MCF 10A (cell line): ENCODE data around the gene ZBBX. TPM values are rescaled to one million over a fixed set of nuclear protein-coding genes. Genes with fewer than 3 reads are reported as not detected.

ENCODE experiments used
- BruUV-seq: library from RNA; stranded (reverse); fragments of 400-500 nt; replicated peaks from 2 replicates; lab custom pipeline; 2021; lab: Mats Ljungman, UMichigan
- CTCF ChIA-PET: fragments of 300-600 bp; sonication (Branson Sonifier 250); formaldehyde crosslinking; extraction: SDS; loops from one replicate; lab custom pipeline; 2021; ENCODE audit warnings: antibody characterized with exemption, inconsistent platforms; lab: Yijun Ruan, JAX
- POLR2A ChIA-PET: fragments of 300-600, 350-650 bp; sonication (Branson Sonifier 250); formaldehyde crosslinking; extraction: SDS; loops from one replicate; lab custom pipeline; 2020; ENCODE audit warnings: antibody characterized with exemption, inconsistent platforms; lab: Yijun Ruan, JAX
- DNase-seq: peaks from one replicate; pipeline ENCODE4 v3.0.0-alpha.2; 2018; ENCODE audit not compliant: unreplicated experiment
- H3K27ac Mint-ChIP-seq: one replicate; pipeline ENCODE4 v1.8.0; 2022; ENCODE audit warnings: mild to moderate bottlenecking, low read depth, mixed read lengths; ENCODE audit not compliant: unreplicated experiment
- H3K27me3 Mint-ChIP-seq: one replicate; pipeline ENCODE4 v1.8.0; 2022; ENCODE audit warnings: mixed read lengths; ENCODE audit not compliant: insufficient read depth, unreplicated experiment
- H3K36me3 Mint-ChIP-seq: one replicate; pipeline ENCODE4 v1.8.0; 2022; ENCODE audit warnings: mild to moderate bottlenecking, moderate library complexity, mixed read lengths; ENCODE audit not compliant: insufficient read depth, unreplicated experiment
- H3K4me1 Mint-ChIP-seq: one replicate; pipeline ENCODE4 v1.8.0; 2022; ENCODE audit warnings: mixed read lengths; ENCODE audit not compliant: insufficient read depth, unreplicated experiment
- H3K4me3 Mint-ChIP-seq: one replicate; pipeline ENCODE4 v1.8.0; 2022; ENCODE audit warnings: mild to moderate bottlenecking, moderate library complexity, mixed read lengths; ENCODE audit not compliant: unreplicated experiment
- H3K9me3 Mint-ChIP-seq: one replicate; pipeline ENCODE4 v1.8.0; 2022; ENCODE audit warnings: mixed read lengths; ENCODE audit not compliant: unreplicated experiment
- intact Hi-C: fragments of 100-400 bp; cut with micrococcal nuclease; formaldehyde crosslinking; loops from 2 replicates; pipeline ENCODE4 v1.14.1; 2022
- total RNA-seq: library from RNA; stranded (reverse); gene quantifications from 2 replicates; pipeline ENCODE4 v1.2.3, GENCODE V29; 2022
- TF ChIP-seq, protein P1 (sequence below): fragments of 200-600 bp; IDR thresholded peaks from one replicate; pipeline ENCODE4 v1.8.0; 2022; ENCODE audit warnings: antibody characterized with exemption, mild to moderate bottlenecking; ENCODE audit not compliant: unreplicated experiment

Gene ZBBX
- total RNA-seq, 1 experiment from 2014 or later: not detected

DNA sequence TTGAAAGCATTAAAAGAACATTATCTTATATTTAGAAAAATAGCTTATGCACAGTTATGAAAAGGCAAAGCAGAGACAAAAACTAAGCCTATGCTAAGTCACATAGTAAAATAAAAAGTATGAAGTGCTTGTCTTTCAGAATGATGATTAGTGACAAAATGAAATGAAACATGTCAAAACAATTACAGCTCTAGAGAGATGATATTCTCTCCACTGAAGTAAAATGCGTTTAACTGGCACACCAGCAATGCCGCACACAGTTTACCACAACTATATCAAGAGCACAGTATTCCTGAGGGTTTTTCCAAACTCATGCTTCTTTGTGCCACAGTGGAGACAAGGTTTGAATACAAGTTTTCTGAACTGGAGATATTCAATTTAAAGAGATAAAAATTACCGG, 2.1 kb upstream of the ZBBX start:
- CTCF ChIA-PET: interaction anchor here (1.0 to 4.1 kb wide), 3 partner anchors 10 to 302 kb away, joined by 3 to 28 read pairs (median 3); no protein-coding TSS in a partner anchor
- intact Hi-C loops: no loop called here
- no peaks in the 10 kb centered on the region for H3K9me3 Mint-ChIP-seq
- H3K4me3 Mint-ChIP-seq: no peak overlapping the region
- TF ChIP-seq, protein P1, sequence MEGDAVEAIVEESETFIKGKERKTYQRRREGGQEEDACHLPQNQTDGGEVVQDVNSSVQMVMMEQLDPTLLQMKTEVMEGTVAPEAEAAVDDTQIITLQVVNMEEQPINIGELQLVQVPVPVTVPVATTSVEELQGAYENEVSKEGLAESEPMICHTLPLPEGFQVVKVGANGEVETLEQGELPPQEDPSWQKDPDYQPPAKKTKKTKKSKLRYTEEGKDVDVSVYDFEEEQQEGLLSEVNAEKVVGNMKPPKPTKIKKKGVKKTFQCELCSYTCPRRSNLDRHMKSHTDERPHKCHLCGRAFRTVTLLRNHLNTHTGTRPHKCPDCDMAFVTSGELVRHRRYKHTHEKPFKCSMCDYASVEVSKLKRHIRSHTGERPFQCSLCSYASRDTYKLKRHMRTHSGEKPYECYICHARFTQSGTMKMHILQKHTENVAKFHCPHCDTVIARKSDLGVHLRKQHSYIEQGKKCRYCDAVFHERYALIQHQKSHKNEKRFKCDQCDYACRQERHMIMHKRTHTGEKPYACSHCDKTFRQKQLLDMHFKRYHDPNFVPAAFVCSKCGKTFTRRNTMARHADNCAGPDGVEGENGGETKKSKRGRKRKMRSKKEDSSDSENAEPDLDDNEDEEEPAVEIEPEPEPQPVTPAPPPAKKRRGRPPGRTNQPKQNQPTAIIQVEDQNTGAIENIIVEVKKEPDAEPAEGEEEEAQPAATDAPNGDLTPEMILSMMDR: no peak
- no TSS peak for BruUV-seq
- H3K4me1 Mint-ChIP-seq: no peaks in the 10 kb centered on the region
- no peaks in the 10 kb centered on the region for H3K27me3 Mint-ChIP-seq
- POLR2A ChIA-PET: no interaction called here
- no peaks in the 10 kb centered on the region for H3K36me3 Mint-ChIP-seq
- no peak for DNase-seq
- H3K27ac Mint-ChIP-seq: no peak overlapping the region

DNA sequence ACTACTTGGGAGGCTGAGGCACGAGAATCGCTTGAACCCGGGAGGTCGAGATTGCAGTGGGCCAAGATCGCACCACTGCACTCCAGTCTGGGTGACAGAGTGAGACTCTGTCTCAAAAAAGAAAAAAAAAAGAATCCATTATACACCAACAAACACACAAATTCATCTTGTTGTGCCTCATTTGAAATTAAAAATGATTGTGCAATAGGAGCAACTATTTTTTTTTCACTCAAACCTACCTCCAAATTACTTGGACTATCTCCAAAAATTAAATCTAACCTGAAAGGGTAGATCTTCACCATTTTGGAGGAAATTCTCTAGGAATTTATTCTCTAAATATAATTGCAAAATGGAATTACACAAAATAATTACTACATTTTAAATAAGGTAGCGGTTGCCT, 4.6 kb downstream of the ZBBX start:
- no peak overlapping the region for H3K27ac Mint-ChIP-seq
- no peak overlapping the region for H3K4me3 Mint-ChIP-seq
- H3K27me3 Mint-ChIP-seq: no peaks in the 10 kb centered on the region
- H3K9me3 Mint-ChIP-seq: no peaks in the 10 kb centered on the region
- POLR2A ChIA-PET: no interaction called here
- CTCF ChIA-PET: no interaction called here
- no TSS peak for BruUV-seq
- no peak for DNase-seq
- TF ChIP-seq, protein P1: no peak
- H3K36me3 Mint-ChIP-seq: no peaks in the 10 kb centered on the region
- intact Hi-C loops: no loop called here
- H3K4me1 Mint-ChIP-seq: no peaks in the 10 kb centered on the region

DNA sequence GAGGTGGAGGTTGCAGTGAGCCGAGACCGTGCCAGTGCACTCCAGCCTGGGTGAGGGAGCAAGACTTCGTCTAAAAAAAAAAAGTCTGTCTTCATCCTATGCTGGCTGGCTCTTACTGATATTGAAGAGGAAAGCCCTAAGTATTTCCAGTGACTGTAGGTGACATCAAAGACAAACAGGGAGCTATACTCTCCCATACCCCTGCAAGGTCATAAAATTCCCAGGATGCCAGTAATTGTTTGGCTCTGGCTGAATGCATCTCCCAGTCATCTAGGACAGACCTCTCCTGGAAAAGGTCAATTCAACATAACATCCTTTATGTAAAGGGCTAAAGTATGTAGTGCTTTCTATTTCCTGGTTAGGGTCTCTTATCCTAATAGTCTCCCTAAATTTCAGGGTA, 8.0 kb downstream of the ZBBX start:
- Mint-ChIP-seq H3K27ac (no peak overlapping the region), H3K27me3 (no peaks in the 10 kb centered on the region), H3K4me1 (no peaks in the 10 kb centered on the region), H3K36me3 (no peaks in the 10 kb centered on the region), H3K9me3 (no peaks in the 10 kb centered on the region), H3K4me3 (no peak overlapping the region)
- DNase-seq: no peak
- POLR2A ChIA-PET: no interaction called here
- no TSS peak for BruUV-seq
- CTCF ChIA-PET: interaction anchor here (0.6 to 0.7 kb wide), 4 partner anchors 313 to 1460 kb away, joined by 3 to 6 read pairs (median 4); no protein-coding TSS in a partner anchor
- TF ChIP-seq, protein P1: no peak
- intact Hi-C loops: no loop called here

DNA sequence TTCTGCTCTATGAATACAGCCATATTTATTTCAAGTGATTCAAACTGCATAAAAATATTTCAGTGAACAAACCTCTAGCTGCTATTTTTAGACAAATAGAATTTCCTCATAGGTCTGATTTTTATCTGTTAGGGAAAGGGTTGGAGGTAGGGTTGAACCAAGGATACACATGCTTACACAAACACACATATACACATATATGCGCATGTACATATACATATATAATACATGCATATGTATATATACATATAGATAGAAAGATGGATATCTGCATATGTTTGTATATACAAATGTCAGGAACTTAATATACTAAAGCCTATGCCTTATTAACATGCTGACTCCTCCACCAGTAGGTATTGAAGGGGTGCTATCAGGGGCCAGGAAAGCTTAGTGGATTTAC, 18.1 kb downstream of the ZBBX start:
- no peak overlapping the region for H3K27ac Mint-ChIP-seq
- POLR2A ChIA-PET: no interaction called here
- H3K4me1 Mint-ChIP-seq: no peaks in the 10 kb centered on the region
- no peak for DNase-seq
- H3K27me3 Mint-ChIP-seq: no peaks in the 10 kb centered on the region
- no peak overlapping the region for H3K4me3 Mint-ChIP-seq
- peaks cover 9% of the 10 kb centered on the region for H3K9me3 Mint-ChIP-seq
- intact Hi-C loops: no loop called here
- H3K36me3 Mint-ChIP-seq: no peaks in the 10 kb centered on the region
- TF ChIP-seq, protein P1: no peak
- no TSS peak for BruUV-seq
- CTCF ChIA-PET: interaction anchor here (0.7 kb wide), 2 partner anchors 89 to 1700 kb away, joined by 3 read pairs; no protein-coding TSS in a partner anchor
